CD1c-positive myeloid dendritic cell (primary cell): ENCODE results near the gene LMNTD2.

ENCODE experiments used
- DNase-seq: peaks from one replicate; pipeline ENCODE4 v3.0.0-alpha.2; 2016; ENCODE audit errors: extremely low spot score

Gene LMNTD2

DNA sequence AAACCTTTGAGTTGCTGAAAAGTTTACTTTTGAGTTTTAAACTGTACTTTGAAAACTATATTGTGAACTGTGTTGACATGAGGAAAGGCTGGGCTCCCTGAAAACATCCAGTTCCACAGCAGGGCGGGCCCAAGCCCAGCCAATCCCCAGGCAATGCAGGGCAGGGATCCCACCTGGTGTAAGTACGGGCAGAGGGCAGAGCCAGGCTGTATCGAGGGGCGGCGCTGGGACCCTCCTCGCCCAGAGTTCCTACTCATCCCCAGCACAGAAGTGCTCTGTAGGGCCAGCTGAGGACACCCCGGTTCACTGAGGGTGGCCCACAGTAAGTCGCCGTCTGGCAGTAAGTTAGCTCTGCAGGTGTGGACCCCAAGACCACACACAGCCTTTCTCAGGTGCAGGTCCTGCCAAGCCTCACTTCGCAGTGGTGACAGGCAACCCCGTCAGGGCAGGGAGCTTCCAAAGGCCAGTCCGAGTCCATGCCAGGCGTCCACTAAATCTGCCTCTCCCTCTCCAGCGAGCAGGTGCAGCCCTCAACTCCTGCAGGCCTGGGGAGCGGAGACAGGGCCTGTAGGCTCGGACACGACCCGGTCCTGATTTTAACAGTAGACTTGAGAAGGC is 6.6 kb upstream of the LMNTD2 start:
- DNase-seq: no peak

DNA sequence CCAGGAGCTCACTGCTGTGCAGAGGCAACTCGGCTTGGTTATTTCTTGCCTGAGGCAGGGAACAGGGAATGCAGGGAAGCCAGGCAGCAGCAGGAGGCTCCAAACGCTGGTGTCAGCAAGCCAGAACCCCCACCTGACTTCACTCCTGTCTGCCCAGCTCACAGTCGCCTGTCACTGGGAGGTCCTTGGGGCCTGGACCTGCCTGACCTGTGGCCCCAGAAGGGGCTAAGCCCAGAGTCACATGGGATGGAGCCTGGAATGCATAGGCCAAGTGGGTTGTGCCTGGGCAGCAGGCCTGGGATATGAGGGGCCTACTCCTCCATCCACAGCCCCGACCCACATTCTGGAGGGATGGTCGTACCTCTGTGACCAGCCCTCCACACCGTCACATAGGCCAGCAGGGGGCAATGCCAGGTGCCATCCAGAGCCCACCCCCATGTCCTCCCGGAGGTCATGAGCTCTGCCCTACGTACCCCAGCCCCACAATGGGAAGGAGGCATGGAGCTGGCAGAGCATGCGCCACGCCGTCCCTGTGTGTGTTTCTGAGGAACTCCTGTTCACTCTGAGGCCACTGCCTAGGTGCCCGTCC is 5.5 kb upstream of the LMNTD2 start:
- no peak for DNase-seq

DNA sequence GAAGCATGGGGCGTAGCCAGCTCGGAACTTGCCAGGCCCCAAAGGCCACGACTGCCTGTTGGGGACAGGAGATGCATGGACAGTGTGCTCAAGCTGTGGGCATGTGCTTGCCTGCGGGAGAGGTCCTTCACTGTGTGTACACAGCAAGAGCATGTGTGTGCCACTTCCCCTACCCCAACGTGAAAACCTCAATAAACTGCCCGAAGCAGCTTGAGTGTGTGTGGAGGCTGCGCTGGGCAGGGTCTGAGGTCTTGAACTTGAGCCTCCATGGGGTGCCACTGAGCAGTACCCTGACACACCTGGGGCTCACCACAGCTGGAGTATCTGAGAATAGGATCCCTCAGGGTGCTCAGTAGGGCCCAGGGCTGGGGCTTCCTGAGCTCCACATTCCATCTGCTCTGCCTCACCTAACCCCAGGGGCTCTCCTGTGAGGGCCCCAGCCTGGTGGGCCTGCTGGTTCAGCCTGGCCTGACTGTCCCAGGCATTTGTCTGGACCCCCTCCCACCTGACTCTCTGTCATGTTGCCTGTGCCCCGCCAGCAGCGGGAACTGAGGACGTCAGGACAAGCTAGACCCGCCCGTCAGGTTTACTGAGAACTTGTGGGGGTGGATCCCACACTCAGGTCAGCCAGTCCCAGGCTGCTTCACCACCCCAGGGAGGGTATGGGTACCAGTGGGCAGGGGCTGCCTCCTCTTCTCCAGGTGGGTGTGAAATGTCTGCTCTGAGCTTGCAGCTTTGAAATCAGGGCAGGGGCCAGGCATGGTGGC is 3.5 kb upstream of the LMNTD2 start:
- DNase-seq: no peak

DNA sequence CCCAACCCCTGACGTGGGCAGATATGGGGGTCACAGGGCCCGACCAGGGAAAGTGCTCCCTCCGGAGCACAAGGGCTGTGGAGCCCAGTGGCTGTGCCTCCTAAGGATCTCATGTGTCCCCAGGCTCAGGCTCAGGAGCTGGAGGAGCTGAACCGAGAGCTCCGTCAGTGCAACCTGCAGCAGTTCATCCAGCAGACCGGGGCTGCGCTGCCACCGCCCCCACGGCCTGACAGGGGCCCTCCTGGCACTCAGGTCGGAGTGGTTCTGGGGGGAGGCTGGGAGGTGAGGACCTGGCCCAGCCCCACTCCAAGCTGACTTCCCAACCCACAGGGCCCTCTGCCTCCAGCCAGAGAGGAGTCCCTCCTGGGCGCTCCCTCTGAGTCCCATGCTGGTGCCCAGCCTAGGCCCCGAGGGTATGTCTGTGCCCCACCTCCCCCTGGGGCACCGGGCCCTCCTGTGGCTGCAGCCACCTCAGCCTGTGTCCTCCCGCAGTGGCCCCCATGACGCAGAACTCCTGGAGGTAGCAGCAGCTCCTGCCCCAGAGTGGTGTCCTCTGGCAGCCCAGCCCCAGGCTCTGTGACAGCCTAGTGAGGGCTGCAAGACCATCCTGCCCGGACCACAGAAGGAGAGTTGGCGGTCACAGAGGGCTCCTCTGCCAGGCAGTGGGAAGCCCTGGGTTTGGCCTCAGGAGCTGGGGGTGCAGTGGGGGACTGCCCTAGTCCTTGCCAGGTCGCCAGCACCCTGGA is 2.7 kb upstream of the LMNTD2 start:
- no peak for DNase-seq

DNA sequence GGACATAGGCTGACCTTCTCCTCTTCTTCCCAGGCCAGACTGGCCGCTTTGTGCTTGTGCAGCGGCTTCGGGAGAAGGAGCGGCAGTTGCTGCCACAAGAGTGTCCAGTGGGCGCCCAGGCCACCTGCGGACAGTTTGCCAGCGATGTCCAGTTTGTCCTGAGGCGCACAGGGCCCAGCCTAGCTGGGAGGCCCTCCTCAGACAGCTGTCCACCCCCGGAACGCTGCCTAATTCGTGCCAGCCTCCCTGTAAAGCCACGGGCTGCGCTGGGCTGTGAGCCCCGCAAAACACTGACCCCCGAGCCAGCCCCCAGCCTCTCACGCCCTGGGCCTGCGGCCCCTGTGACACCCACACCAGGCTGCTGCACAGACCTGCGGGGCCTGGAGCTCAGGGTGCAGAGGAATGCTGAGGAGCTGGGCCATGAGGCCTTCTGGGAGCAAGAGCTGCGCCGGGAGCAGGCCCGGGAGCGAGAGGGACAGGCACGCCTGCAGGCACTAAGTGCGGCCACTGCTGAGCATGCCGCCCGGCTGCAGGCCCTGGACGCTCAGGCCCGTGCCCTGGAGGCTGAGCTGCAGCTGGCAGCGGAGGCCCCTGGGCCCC is 1.6 kb upstream of the LMNTD2 start:
- no peak for DNase-seq

DNA sequence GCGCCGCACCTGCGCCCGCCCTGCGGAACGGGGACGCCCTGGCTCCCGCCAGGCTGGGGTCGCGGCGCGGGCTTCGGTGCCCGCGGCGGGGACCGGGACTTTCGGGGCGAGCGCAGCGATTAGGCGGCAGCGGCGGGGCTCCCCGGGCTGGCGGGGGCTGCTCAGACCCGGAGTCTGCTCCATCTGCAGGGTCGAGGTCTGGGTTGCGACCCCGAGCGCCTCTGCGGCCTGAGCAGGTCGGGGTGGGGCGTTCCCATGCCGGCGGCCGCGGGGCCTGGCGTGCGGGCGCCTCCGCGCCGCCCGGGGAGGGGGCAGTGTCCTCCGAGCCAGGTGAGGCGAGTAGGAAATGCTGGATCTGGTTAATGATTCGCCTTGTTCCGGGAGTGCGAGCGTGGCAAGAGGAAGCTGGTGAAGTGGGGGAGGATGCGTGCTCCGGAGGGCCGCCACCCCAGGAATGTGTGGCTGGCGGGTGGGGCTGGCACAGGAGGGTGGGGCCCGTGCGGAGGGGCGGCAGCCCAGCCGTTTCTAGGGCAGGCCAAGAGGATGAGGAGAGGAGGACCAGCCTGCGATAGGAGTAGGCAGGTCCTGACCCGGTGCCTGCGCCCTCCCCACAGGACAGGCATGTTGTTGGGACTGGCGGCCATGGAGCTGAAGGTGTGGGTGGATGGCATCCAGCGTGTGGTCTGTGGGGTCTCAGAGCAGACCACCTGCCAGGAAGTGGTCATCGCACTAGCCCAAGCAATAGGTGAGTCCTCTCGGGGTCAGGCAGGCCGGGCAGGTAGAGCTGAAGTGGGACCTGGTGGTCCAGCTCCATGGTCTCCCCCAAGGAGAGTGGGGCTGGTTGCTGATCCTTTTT is 838 bp upstream of the LMNTD2 start:
- peak; percentile 54 for DNase-seq

DNA sequence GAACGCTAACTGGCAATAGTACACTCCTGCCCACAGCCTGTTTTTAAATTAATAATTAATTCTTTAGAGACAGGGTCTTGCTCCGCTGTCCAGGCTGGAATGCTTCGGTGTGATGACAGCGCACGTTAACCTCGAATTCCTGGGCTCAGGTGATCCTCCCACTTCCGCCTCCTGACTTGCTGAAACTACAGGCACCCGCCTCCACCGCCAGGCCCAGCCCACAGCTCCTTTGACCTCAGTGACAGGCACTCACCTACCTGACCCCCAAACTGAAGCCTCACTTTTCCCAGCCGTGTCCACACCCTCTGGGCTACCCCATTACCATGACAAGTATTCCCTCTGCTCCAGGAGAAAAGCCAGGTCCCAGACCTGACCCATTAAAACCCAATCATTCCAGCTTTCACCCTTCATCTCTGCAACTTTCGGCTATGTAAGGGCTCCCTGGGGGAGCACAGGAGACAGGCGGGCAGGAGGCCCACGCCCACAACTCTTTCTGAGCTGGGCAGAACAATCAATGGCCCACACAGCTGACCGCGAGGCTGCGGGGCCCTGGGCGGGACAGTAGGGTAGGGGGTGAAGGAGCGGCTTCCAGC is 730 bp downstream of the LMNTD2 start:
- no peak for DNase-seq

DNA sequence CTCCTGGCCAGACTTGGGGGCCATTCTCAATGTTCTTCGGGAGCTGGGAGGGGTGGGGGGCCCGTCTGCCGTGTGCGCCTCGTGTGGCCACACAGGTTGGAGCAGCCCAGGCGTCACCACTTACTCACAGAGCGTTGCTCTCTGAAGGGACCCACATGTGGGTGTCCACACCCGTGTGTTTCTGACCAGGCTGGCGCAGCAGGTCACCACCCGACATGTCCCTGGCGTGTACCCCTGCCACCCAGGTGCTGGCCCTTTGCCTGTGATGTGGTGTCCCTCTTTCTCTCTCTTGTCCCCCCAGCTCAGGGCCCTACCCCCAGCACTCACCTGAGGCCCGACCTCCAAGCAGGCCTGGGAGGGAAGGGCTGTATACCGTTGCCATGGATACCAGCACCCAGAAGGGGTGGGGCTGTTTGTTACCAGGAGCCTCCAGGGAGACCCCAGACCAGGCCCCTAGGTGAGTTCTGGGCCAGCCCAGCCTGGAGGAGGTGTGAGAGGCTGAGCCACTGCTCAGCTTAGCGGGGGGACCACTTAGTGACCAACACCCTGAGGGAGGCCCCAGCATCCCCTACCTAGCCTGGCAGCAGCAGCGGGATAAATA is 1.4 kb downstream of the LMNTD2 start:
- no peak for DNase-seq

DNA sequence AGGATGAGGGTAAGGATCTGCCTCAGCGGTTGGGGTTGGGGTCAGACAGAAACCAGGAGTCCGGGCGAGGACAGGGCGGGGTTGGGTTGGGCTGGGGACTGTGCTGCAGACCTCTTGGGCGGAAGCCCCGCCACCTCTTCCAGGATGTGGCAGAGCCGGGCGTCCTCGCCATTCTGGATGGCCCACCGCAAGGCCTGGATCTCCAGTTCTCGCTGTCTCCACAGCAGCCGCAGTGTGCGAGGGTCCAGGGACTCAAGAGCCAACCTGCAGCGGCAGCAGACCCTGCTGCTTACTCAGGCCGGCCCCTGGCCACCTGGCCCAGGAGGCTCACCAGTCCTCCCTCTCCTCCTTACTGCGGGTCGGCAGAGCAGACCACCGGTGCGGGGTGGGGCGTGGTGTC is 2.0 kb downstream of the LMNTD2 start:
- no peak for DNase-seq

DNA sequence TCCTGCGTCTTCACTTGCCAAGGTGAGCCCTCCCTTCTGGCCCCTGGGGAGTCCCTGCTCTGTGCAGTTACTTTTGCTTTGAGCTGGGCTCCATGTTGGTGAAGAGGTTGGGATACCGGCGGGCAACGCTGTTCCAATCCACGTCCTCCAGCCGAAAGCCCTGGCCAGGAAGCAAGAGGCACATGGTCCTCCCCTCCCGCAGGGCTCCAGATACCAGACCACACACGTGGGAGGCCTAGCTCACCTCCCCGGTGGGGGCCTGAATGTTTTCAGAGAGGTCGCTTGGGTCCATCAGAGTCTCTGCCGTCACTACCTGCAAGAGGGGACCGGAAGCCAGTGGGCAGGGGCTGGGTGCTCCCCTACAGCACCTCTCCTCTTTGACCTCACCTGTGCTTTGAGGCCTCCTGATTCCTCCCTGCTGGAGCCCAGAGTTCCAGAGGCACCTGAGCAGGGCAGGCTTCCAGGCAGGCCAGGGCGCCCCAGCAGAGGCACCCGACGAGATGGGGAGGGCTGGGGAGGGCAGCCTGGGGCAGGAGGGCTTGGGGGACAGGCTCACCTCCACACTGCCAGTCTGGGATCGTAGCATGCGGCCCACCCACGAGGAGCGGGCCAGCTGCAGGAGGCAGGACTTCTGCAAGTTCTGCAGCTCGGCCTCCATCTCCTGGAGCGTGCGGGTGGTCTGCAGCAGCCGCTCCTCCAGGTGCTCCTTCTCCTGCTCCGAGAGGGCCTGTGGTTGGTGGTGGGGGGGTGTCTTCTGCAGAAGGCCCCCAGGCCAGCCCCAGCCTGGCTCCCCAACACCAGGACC is 3.0 kb downstream of the LMNTD2 start:
- DNase-seq: no peak

DNA sequence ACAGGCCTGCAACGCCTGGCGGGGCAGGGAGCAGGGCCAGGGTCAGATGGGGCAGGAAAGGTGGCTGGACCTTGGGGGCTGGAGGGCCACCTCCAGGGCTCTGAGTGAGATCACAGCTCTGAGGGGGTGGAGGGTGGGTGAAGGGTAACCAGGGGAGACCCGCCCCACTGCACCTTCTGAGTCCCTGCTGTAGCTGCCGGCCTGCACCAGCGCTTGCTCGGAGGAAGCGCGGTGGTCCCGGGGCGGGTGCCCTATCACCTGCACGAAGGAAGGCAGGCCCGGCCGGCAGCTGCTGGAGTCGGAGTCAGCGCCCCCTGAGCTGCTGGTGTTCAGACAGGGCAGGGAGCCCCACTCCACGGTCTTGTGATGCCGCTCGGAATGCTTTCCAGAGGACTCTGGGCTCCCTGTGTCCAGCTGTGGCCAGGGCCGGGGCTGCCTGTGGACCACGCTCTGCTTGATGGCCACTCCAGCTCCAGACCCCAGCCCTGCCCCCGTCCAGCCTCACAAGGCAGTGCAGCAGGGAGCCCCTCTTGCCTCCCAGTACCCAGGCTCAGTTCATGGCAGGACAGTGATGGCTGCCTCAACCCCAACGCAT is 3.8 kb downstream of the LMNTD2 start:
- DNase-seq: no peak

DNA sequence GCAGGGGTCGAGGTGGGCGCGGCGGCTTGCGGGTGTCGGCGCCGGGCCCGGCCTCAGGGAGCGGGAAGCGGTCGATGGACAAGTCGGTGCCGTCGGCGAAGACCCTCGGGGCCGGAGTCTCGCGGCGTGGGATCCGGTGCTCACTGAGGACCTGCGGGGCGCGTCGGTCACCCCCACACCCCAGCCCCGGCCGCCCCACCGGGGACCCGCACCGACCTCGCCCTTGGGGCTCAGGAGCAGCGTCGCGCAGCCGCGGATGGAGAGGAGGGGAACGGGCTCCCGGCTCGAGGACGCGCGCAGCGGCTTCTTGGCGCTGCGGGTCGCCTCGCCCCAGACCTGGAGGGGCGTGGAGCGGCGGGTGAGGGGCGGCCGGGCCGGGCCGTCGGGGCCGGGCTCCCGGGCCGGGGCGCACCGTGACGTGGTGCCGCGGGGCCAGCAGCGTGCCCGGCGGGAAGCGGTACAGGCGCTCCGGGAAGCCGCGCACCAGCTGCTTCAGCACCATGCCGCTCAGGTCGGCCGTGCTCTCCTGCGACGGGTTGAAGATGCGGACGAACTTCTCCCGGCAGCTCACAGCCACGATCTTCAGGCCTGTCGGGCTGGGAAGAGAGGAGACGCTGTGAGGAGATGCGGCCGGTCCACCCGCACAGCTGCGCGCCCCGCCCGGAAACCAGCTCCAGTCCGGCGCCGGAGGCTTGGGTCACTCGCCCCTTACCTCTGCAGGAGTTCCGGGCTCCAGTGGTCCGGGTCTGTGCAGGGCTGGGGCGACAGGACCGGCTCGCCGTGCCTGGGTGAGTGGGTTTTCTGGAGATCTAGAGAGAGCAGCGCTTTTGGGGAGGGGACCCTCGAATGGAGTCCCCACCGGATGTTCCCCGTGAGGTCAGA is 4.5 kb downstream of the LMNTD2 start:
- peak; percentile 7 for DNase-seq

DNA sequence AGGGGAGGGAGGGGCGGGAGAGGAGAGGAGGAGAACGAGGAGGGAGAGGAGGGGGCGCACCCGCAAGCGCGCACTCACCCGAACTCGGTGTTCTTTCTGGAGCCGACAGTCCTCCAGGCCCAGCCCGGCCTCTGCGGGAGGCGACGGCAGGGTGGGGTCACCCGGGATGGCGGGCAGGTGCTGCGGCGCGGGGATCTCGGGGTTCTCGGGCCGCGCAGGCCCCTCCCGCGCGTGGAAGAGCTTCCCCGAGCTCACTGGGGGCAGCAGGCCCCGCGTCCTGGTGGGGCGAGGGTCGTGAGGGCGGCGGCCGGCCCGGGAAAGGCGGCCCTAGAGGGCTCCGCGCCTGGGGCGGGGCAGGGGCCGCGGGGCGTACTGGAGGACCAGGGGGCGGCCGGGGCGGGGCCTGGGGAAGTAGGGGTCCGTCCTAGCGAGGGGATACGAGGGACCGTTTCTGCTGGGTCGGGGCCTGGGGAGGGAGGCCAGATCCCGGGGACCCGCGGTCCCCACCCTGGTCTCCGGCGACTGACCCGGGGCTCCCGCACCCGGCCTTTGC is 5.2 kb downstream of the LMNTD2 start:
- DNase-seq: no peak

DNA sequence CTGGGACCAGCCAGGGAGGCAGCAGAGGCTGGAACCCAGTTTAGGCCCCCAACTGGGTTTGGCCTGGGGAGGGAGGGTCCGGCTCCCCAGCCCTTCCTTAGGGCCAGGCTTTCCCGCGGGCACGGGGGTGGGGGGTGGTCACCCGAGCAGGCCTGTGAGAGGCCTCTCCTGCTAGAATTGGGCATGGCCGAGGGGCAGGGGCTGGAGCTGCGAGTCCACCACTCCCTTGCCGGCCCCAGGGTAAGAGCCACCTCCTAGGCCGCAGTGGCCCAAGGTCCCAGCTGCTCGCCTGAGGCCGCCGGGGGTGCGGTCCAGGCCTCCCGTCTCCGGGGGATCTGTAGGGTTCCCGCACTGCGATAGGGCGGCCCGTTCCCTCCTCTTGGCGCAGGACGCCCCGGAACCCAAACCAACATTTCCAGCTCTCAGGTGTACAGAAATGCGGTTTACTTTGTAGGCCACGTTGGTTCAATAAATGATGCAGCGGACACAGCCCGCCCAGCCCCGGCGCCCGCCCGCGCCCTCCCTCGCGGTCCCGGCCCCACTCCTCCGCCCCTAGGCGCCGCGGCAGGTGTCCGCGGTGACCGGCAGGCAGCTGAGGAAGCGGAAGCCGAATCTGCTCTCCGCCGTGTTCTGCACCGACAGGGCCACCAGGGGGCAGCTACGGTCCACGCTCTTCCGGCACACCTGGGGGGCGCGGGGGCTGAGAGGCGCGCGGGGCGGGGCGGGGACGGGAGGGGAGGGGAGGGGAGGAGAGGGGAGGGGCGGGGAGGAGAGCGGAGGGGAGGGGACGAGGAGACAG is 5.9 kb downstream of the LMNTD2 start:
- peak; percentile 76 for DNase-seq

DNA sequence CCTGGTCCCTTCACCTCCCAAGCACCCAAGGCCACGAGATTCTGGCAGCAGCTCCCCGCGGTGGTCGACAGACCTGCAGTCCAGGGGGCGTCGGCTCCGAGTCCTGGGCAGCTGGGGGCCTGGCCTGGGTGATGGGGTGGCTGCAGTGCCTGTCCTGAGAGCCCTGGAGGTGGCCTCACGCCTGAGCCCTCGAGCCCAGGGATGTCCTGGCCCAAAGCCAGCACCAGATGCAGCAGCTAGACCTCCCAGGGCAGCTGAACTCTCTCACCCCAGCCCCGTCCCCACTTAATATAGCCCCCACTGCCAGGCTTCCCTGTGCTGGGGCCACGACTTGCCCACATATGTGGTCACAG is 6.6 kb downstream of the LMNTD2 start:
- DNase-seq: no peak

DNA sequence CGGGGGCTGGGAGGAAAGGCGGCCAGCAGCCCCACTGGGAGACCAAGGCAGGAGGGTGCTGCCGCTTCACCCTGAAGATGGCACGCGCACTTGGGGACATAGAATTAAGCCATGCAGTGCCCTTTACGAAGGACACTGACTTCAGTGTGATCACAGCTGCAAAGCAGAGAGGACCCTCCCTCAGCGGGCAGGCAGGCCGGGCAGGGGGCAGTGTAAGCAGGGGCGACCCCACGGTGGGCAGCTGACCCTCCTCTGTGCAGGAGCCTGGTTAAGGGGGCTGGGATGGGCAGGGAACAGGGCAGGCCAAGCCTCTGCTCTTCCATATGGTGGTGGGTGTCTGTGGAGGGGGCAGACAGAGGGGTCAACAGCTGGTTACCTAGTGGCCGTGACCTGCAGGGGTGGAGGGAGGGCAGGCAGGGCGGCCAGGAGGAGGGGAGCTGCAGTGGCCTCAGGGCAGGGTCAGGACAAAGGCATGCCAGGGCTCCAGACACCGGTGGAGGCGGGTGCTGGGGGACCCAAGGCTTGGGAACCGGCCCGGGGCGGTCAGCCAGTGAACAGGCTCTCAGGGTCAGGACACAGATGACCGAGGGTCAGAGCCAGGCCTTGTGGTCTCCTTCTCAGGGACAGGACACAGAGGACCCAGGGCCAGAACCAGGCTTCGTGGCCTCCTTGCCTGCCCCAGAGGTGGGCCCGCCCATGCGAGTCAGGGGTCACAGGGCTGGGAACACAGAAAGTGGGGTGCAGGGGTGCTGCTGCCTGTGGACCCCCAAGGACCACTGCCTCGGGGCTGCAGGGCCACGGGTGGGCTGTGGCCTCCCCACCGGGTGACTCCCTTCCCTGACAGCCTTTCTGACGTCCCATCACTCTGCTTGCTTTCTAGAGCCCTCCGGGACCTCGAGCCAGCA is 7.2 kb downstream of the LMNTD2 start:
- no peak for DNase-seq
